Measurements from ENCODE around the gene BEND7.

BEND7 gene

DNA sequence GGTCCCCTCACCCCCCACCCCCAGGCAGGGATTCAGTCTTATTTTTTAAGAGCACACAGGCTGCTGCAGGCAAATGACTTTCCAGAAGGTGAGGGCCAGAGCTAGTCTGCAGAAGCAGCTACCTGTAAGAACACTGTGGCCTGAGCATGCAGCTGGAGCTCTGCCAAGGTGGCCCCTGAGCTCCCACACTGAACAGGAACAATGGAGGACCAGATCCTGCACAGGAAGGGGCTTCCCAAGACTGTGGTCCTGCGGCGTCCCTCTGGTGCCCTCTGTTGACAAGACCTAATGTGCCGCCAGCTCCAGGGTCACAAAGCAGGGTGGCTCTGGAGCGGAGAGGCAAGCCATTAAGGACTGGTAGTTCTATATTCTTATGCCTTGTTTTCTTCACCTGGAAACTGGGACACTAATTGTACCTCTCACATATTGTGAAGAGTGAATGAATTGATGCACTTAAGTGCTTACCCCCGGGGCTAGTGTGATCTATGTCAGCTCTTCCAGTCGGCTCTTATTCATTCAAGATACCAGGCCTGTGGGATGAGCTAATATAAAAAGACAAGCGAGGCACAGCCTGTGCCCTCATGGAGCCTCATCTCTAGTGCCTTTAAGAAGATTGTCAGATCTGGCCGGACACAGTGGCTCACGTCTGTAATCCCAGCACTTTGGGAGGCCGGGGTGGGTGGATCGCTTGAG is 8.0 kb upstream of the BEND7 start:
- peak; percentile 17 to 27 for DNase-seq
- TF ChIP-seq GATA1 (IDR thresholded peaks at IDR 0.05; ENCODE audit: low read depth, low read length) (no peak), POLR2A (IDR thresholded peaks at IDR 0.05; ENCODE audit: low read length) (no peak)

DNA sequence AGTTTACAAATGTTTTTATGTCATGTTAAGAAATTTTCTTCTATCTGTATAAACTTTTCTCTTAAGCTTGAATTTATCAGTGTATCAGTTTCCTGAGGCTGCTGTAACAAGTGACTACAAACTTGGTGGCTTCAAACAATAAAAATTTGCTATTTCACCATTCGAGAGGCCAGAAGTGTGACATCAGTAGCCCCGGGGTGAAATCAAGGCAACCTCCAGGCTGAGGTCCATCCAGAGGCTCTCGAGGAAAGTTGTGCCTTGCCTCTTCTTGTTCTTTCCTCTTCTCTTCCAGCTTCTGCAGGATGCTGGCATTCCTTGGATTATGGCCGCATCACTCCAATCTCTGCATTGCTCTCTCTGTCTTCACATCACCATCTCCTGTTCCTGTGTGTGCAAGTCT is 6.5 kb upstream of the BEND7 start:
- TF ChIP-seq GATA1 (IDR thresholded peaks at IDR 0.05; ENCODE audit: low read depth, low read length) (no peak), POLR2A (IDR thresholded peaks at IDR 0.05; ENCODE audit: low read length) (no peak)
- no peak for DNase-seq

DNA sequence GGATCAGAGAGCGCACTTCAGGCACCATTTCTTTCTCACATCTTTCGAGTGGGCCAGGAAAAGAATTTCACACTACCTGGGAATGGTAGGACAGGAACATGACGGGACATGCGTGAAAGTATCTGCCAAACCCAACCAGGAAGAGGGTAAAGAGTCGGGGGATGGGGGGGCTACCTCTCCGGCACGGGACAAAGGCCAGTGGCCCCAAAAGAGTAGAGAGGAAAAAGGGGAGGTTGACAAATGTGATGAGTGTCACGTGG is 830 bp upstream of the BEND7 start:
- TF ChIP-seq GATA1 (IDR thresholded peaks at IDR 0.05; ENCODE audit: low read depth, low read length) (no peak), POLR2A (IDR thresholded peaks at IDR 0.05; ENCODE audit: low read length) (no peak)
- no peak for DNase-seq

DNA sequence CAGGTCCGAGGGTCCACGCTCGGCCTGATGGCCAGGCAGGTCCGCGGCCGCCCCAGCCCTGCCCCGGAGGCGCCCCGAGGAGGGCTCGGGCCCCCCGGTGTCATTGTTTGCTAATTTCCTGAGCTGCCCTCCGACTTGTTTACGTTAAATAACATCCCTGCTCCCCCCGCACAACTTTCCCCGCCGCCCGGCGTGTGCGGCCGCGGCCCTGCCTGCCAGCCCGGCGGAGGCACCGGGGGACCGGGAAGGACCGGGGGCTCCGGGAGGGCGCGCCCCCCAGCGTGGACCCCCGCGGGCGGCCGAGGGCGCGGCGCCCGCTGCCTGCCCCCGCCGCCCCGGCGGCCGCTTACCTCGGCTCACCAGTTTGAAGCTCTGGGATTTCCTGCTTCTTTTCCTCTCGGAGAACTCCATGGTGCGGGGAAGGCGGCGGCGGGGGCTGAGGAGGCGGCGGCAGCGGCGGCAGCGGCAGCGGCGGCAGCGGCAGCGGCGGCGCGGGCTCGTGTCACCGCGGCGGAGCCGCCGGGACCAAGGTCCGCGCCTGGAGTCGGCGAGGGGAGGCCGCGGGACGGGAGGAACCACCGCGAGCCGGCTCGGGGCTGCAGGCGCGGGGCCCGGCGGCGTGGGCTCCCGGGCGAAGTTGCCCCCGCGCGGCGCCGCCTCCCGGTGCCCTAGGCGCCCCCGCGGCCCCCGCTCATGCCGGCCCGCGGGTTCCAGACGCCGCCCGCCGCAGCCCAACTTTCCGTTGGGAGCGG is 515 bp downstream of the BEND7 start:
- TF ChIP-seq GATA1 (IDR thresholded peaks at IDR 0.05; ENCODE audit: low read depth, low read length) (no peak), POLR2A (IDR thresholded peaks at IDR 0.05; ENCODE audit: low read length) (no peak)
- DNase-seq, result no peak

DNA sequence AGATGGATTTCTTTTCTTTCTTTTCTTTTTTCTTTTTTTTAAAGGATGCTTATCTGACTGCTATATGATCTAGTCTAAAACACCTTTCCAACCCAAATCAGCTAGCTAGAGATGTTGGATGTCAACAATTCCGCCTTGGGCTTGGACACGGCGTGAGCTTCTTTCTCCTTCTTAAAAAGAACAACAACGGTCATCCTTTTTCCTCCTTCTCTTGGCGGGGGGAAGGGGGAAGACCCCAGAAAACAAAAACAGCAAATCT is 1.0 kb downstream of the BEND7 start:
- DNase-seq, result no peak
- TF ChIP-seq POLR2A (IDR thresholded peaks at IDR 0.05; ENCODE audit: low read length), result no peak

DNA sequence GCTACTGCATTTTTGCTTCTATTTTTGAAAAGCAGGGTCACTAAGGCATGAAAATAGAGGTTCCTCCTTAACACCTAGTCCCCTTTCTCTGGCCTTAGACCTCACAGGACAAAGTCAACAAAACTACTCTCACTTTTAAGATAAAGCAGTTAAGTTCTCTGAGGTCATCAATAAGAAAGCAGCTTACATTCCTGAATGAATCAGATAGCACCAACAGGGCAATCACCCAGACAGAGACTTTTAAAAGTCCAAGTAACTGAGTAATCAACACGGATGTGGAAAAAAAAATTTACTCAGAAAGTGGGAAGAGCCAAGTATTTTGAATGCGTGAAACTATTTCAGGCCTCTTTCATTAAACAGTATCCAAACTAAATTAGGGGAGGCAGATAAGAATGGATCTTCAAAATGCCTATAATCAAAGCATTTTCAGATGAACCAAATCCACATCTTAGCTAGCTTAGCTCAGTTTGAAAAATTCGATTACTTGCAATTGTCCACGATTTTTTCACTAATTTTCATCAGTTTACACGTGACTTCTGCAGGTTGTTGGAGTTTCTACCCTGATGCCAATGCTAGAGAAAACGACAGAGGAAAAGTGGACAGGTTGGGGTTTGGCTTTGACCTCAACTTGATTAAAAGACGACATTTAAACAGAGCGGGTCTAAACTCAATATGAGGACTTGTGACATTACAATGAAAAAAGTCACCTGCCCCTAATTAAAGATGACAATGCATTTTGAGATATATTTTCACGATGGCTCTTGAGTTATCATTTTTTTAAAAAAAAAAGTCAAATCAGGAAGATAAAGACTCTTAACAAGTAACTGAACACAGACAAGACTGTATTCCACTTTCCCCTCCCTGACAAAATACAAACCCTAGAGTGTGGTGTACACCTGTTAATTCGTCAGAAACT is 1.6 kb downstream of the BEND7 start:
- TF ChIP-seq POLR2A (IDR thresholded peaks at IDR 0.05; ENCODE audit: low read length) (no peak), GATA1 (IDR thresholded peaks at IDR 0.05; ENCODE audit: low read depth, low read length) (no peak)
- no peak for DNase-seq

DNA sequence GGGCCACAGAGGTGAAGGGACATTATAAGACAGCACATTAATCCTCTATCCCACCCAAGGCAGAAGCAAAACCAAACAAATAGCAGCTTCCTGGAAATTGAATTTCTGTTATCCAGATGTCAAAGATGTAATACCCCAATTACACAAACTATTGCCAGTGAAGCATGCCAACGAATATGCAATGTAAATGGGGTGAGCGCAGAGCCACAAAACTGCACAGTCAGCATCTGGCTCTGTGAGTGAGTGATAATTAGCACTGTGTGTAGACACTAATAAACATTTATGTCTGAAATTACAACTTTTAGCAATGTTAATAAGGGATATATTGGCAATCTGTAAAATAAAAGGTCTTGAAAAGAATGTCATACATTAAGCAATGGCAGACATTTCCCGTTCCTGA is 3.2 kb downstream of the BEND7 start:
- no peak for TF ChIP-seq POLR2A (IDR thresholded peaks at IDR 0.05; ENCODE audit: low read length)
- TF ChIP-seq GATA1 (IDR thresholded peaks at IDR 0.05; ENCODE audit: low read depth, low read length), result no peak
- no peak for DNase-seq

DNA sequence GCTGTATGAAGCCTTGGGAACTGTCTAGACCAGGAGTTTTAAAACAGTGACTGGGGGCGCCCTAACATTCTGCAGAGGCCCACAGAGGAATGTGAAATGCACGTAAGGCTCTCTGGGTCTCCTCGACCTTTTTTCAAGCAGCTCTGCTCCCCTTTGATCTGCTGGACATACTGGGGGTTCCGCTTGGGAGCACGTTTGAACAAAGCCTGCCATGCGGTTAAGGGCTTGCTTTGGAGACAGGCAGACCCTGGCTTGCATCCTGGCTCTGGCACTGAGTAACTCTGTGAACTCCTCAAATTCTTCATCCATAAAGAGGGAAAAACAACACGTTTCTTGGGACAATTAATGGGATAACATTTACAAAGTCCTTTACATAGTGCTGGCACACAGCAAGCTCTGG is 7.8 kb downstream of the BEND7 start:
- TF ChIP-seq GATA1 (IDR thresholded peaks at IDR 0.05; ENCODE audit: low read depth, low read length) (no peak), POLR2A (IDR thresholded peaks at IDR 0.05; ENCODE audit: low read length) (no peak)
- no peak for DNase-seq

DNA sequence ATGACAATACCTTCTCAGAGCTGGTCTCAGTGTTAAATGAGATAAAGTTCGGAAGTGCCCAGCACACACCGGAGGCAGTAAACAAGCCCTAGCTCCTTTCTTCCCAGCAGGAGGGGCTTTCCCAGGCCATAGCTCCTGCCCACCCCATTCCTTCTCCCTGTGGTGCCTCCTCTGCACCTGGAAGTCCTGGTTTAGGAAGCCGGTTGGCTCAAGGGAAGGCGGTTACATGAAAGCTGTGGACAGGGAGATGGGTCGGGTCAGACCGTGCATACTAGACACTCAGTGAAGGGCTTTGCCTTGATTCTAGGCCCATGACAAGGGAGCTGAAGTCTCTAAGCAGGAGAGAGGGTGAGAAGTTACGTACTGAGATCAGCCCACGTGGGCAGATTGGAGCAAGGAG is 8.6 kb downstream of the BEND7 start:
- TF ChIP-seq GATA1 (IDR thresholded peaks at IDR 0.05; ENCODE audit: low read depth, low read length), result no peak
- no peak for DNase-seq

DNA sequence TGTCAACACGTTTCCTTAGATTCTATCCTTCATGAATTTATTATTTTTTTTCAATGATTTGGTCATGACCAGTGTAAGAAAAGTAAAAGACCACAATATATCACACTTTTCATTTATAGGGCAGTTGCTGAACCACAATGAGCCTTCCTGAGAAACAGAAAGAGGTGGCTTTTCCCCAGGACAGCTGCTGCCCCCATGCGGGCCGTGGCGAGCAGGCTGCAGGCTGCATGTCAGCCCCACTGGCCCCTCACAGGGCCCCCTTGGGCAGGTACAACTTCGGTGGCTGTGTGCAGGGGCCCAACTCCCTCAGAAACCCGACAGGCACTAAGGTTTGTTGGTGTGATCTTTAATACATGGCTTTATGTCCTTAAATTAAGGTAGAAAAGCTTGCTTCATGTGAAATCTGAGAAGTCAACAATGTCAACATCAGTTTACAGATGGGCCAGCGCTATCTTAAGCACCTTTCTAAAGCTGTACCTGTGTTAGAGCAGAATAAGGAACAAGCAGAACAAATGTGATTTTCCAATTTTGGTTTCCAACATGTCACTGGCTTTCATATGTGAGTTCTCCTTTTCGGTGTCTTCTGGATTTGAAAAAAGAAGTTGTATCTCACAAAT is 10.6 kb downstream of the BEND7 start:
- no peak for DNase-seq
- TF ChIP-seq POLR2A (IDR thresholded peaks at IDR 0.05; ENCODE audit: low read length) (no peak), GATA1 (IDR thresholded peaks at IDR 0.05; ENCODE audit: low read depth, low read length) (no peak)

DNA sequence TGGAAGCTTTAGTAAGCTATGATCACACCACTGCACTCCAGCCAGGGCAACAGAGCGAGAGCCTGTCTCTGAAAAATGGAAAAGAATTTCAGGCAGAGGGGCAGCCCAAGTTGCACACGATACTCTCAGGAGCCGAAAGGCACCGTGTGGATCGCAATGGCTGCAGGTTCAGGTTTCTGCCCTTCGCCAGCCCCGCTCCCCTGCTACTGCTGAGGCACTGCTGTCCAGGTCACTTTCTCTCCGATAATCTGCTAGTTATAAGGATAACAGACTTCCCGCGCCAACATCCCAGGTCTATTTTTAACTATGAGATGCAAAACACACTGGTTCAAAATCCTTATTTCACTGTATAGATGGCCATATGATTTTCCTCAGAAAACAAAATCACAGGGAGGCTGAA is 11.1 kb downstream of the BEND7 start:
- DNase-seq, result no peak
- TF ChIP-seq GATA1 (IDR thresholded peaks at IDR 0.05; ENCODE audit: low read depth, low read length) (no peak), POLR2A (IDR thresholded peaks at IDR 0.05; ENCODE audit: low read length) (no peak)

DNA sequence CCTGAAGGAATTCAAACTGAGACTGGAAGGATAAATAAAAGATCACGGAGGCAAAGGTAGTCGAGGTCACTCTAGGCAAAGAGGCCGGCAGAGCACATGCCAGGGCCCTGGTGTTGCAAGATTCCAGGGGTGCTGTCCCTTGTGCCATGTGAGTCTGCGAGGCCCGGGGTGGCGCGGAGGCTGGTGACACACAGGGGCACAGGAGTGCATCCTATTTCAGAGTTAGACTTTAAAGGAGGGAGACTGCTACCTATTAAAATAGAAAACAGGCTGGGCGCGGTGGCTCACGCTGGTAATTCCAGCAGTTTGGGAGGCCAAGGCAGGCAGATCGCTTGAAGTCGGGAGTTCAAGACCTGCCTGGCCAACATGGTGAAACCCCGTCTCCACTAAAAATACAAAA is 12.6 kb downstream of the BEND7 start:
- DNase-seq, result no peak
- TF ChIP-seq GATA1 (IDR thresholded peaks at IDR 0.05; ENCODE audit: low read depth, low read length), result no peak
- no peak for TF ChIP-seq POLR2A (IDR thresholded peaks at IDR 0.05; ENCODE audit: low read length)

DNA sequence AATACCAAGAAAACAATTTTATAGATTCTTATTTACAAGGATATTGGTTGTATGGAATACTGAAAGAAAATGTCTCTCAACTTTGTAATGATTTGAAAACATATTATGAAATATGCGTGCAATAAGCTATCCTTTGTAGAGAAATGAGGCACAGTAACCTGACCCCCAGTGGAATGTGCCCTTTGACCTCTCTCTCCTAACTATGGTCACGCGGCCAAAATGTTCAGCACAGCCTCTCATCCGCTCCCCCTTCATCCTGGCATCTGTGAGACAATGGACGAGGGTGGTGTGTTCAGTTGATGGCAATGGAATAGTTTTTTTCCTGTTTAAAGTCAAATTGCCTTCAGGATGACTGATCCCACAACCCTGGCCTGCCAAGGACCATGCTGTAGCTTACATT is 13.3 kb downstream of the BEND7 start:
- DNase-seq, result no peak
- TF ChIP-seq POLR2A (IDR thresholded peaks at IDR 0.05; ENCODE audit: low read length) (no peak), GATA1 (IDR thresholded peaks at IDR 0.05; ENCODE audit: low read depth, low read length) (no peak)

DNA sequence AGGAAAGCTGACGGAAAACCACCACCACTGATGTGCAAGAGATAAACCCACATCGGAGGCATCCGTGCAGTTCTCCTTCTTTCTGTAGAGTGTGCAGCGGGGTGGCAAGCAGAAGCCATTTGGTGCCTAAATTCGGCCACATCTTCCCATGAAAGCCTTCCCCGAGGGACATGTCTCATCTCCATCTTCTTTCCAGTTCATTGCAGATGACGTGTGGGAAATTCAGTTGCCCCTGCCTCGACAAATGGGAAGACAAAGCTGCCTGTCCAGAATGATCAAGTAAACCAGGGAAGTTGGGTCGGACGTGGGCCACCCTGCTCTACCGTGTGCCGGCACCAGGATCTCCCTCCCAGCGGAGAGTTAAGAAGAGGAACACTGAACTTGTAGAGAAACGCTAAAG is 14.5 kb downstream of the BEND7 start:
- no peak for TF ChIP-seq GATA1 (IDR thresholded peaks at IDR 0.05; ENCODE audit: low read depth, low read length)
- TF ChIP-seq POLR2A (IDR thresholded peaks at IDR 0.05; ENCODE audit: low read length), result no peak
- no peak for DNase-seq

Measured in erythroblast (primary cell).